ENCODE results near the gene FOXF2.

- TF ChIP-seq CTCF (IDR thresholded peaks at IDR 0.05) (no peak), POLR2A (IDR thresholded peaks at IDR 0.05) (no peak)
These were observed 18.2 kb downstream of the FOXF2 start for GRCh38 chr6:1407499-1407990.
